MM.1S (cell line): ENCODE measurements around the gene GIPC3.

Experiments
- DNase-seq: peaks from one replicate; pipeline ENCODE4 v3.0.0-alpha.2; 2015
- H2AFZ ChIP-seq: fragments of 300-600 bp; sonication (generic); 2 replicates; pipeline ENCODE4 v1.6.0; 2016; ENCODE audit warnings: antibody characterized with exemption, low read length
- H3F3A ChIP-seq: fragments of 300-600 bp; sonication (generic); 2 replicates; pipeline ENCODE4 v1.6.1; 2016; ENCODE audit warnings: mild to moderate bottlenecking, antibody characterized with exemption, low read length, moderate library complexity, mixed read lengths; ENCODE audit not compliant: insufficient read depth
- H3K27ac ChIP-seq: fragments of 300-600 bp; sonication (generic); 2 replicates; pipeline ENCODE4 v1.5.1; 2016; ENCODE audit warnings: mild to moderate bottlenecking, low read length
- H3K27me3 ChIP-seq: fragments of 300-600 bp; sonication (generic); replicated peaks from 2 replicates; pipeline ENCODE4 v1.6.0; 2016; ENCODE audit warnings: low read length; ENCODE audit not compliant: insufficient read depth
- H3K36me3 ChIP-seq: fragments of 300-600 bp; sonication (generic); replicated peaks from 2 replicates; pipeline ENCODE4 v1.6.1; 2016; ENCODE audit warnings: mild to moderate bottlenecking, low read length, mixed read lengths; ENCODE audit not compliant: insufficient read depth
- H3K4me1 ChIP-seq: fragments of 300-600 bp; sonication (generic); 2 replicates; pipeline ENCODE4 v1.6.1; 2016; ENCODE audit warnings: low read length, mixed read lengths
- H3K4me2 ChIP-seq: fragments of 300-600 bp; sonication (generic); 2 replicates; pipeline ENCODE4 v1.6.0; 2016; ENCODE audit warnings: low read depth, low read length
- H3K4me3 ChIP-seq: fragments of 300-600 bp; sonication (generic); 2 replicates; pipeline ENCODE4 v1.5.1; 2016; ENCODE audit warnings: low read length, mixed read lengths
- H3K79me2 ChIP-seq: fragments of 300-600 bp; sonication (generic); 2 replicates; pipeline ENCODE4 v1.6.1; 2016; ENCODE audit warnings: mixed run types, low read length, mixed read lengths
- H3K9ac ChIP-seq: fragments of 300-600 bp; sonication (generic); 2 replicates; pipeline ENCODE4 v1.6.1; 2016; ENCODE audit warnings: low read length, mixed read lengths
- H3K9me2 ChIP-seq: fragments of 300-600 bp; sonication (generic); replicated peaks from 2 replicates; pipeline ENCODE4 v1.6.1; 2016; ENCODE audit warnings: mild to moderate bottlenecking, low read length, mixed read lengths; ENCODE audit not compliant: insufficient read depth
- H3K9me3 ChIP-seq: fragments of 300-600 bp; sonication (generic); replicated peaks from 2 replicates; pipeline ENCODE4 v1.6.1; 2016; ENCODE audit warnings: mild to moderate bottlenecking, low read length, mixed read lengths; ENCODE audit not compliant: insufficient read depth
- H4K20me1 ChIP-seq: fragments of 300-600 bp; sonication (generic); 2 replicates; pipeline ENCODE4 v1.6.1; 2016; ENCODE audit warnings: mild to moderate bottlenecking, low read length, moderate library complexity, mixed read lengths; ENCODE audit not compliant: insufficient read depth
- CTCF ChIP-seq: fragments of 300-600 bp; sonication (generic); IDR thresholded peaks from 2 replicates; pipeline ENCODE4 v1.5.1; 2016; ENCODE audit warnings: antibody characterized with exemption, low read length, mixed read lengths
- EZH2 ChIP-seq: fragments of 300-600 bp; sonication (generic); optimal IDR thresholded peaks from 2 replicates; pipeline ENCODE3; 2017; ENCODE audit warnings: low read depth, mild to moderate bottlenecking, antibody characterized with exemption, low read length, mixed read lengths
- EZH2phosphoT487 ChIP-seq: fragments of 300-600 bp; sonication (generic); IDR thresholded peaks from 2 replicates; pipeline ENCODE4 v1.6.1; 2018; ENCODE audit warnings: antibody characterized with exemption, low read length

The GIPC3 gene

GRCh38 chr19:3615524-3616135 is 30.4 kb downstream of the GIPC3 start:
- H3K4me3 ChIP-seq = no peak overlapping the region
- no peak for DNase-seq
- no peaks in the 10 kb centered on the region for H3K79me2 ChIP-seq
- TF ChIP-seq EZH2 (no peak), CTCF (no peak), EZH2phosphoT487 (no peak)
- H4K20me1 ChIP-seq = no peaks in the 10 kb centered on the region
- no peak overlapping the region for H3K27ac ChIP-seq
- H3K4me1 ChIP-seq = 0 out of 2 replicates have a peak, but pooled peaks cover 10% of the 10 kb centered on the region
- no peak overlapping the region for H3K9ac ChIP-seq
- H2AFZ ChIP-seq = no peak overlapping the region
- H3K9me2 ChIP-seq = no peaks in the 10 kb centered on the region
- H3K27me3 ChIP-seq = no peaks in the 10 kb centered on the region
- H3K9me3 ChIP-seq = no peaks in the 10 kb centered on the region
- H3K36me3 ChIP-seq = peaks cover 8% of the 10 kb centered on the region; the same call in 1 of the 2 replicates
- H3K4me2 ChIP-seq = no peak overlapping the region
- peaks cover 13% of the 10 kb centered on the region; the same call in 1 of the 2 replicates for H3F3A ChIP-seq

GRCh38 chr19:3617463-3617862 is 32.2 kb downstream of the GIPC3 start:
- DNase-seq = peak; percentile 43
- Histone ChIP-seq H3K9me3 (no peaks in the 10 kb centered on the region), H3K27ac (peak overlapping the region; percentile 86)

DNA sequence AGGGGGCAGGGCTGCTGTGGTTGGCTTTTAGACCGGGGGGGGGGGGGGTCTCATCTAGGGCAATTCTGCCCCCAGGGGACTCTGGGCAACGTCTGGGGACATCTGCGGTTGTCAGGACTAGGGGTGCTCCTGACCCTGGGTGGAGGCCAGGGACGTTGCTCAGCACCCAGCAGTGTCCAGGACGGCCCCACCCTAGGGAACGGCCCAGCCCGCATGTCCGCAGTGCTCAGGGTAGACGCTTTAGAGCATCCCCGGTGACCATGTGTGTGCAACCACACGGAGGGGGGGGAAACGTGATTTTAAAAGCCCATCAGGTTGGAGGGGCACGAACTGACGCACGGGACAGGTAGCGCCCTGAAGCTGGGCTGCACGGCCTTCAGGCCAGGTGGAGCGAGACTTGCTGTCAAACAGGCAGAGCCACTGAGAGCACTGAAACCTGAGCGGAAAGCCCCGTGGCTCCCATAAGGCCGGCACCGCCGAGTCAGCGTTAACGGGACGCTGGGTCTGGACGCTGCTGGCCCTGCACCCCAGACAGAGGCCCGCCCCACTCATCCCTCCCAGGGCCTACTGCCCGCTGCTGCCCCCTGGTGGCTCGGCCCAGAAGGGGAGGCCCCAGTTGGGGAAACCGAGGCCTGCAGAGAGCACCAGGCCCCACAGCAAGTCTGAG is 33.0 kb downstream of the GIPC3 start:
- peak; percentile 99 for TF ChIP-seq CTCF
- TF ChIP-seq EZH2 = no peak
- H3K4me3 ChIP-seq = peak overlapping the region; percentile 21; the same call in 1 of the 2 replicates
- H3K27me3 ChIP-seq = no peaks in the 10 kb centered on the region
- peaks cover 6% of the 10 kb centered on the region for H3K79me2 ChIP-seq
- H4K20me1 ChIP-seq = no peaks in the 10 kb centered on the region
- 0 out of 2 replicates have a peak, but pooled peaks cover 2% of the 10 kb centered on the region for H3K36me3 ChIP-seq
- peak overlapping the region; percentile 32 for H3K9ac ChIP-seq
- peak overlapping the region; percentile 86 for H3K27ac ChIP-seq
- no peak overlapping the region for H2AFZ ChIP-seq
- no peaks in the 10 kb centered on the region for H3K9me2 ChIP-seq
- 0 out of 2 replicates have a peak, but pooled peaks cover 10% of the 10 kb centered on the region for H3K4me1 ChIP-seq
- peaks cover 13% of the 10 kb centered on the region; the same call in 1 of the 2 replicates for H3F3A ChIP-seq
- DNase-seq = peak; percentile 97
- H3K4me2 ChIP-seq = peak overlapping the region; percentile 66
- no peaks in the 10 kb centered on the region for H3K9me3 ChIP-seq

More at GRCh38 chr19:3617463-3617862, 32.2 kb downstream of the GIPC3 start:
- 0 out of 2 replicates have a peak, but pooled peaks cover 2% of the 10 kb centered on the region for H3K36me3 ChIP-seq
- peak overlapping the region; percentile 32 for H3K9ac ChIP-seq
- H3K4me3 ChIP-seq = peak overlapping the region; percentile 9; the same call in 1 of the 2 replicates
- no peaks in the 10 kb centered on the region for H3K27me3 ChIP-seq
- H3F3A ChIP-seq = peaks cover 13% of the 10 kb centered on the region; the same call in 1 of the 2 replicates
- no peaks in the 10 kb centered on the region for H3K9me2 ChIP-seq
- TF ChIP-seq EZH2 (no peak), CTCF (no peak), EZH2phosphoT487 (no peak)
- peaks cover 2% of the 10 kb centered on the region for H3K79me2 ChIP-seq
- H4K20me1 ChIP-seq = no peaks in the 10 kb centered on the region
- H2AFZ ChIP-seq = no peak overlapping the region
- 0 out of 2 replicates have a peak, but pooled peaks cover 10% of the 10 kb centered on the region for H3K4me1 ChIP-seq
- H3K4me2 ChIP-seq = peak overlapping the region; percentile 66
